Panc1 (cell line): Measurements from ENCODE around the gene CYP27C1.

ENCODE experiments used
- POLR2AphosphoS5 ChIP-seq: IDR thresholded peaks from 2 replicates; pipeline ENCODE4 v1.6.1; 2012; ENCODE audit warnings: mild to moderate bottlenecking, low read depth, low read length, moderate library complexity
- SIN3A ChIP-seq: IDR thresholded peaks from 2 replicates; pipeline ENCODE4 v1.6.1; 2012; ENCODE audit warnings: low read depth, mild to moderate bottlenecking, low read length, moderate library complexity, borderline replicate concordance; ENCODE audit not compliant: insufficient read depth
- TCF7L2 ChIP-seq: IDR thresholded peaks from 2 replicates; pipeline ENCODE4 v1.6.1; 2011; ENCODE audit warnings: mild to moderate bottlenecking, low read depth, low read length, inconsistent platforms
- TF ChIP-seq, protein P1 (sequence below): fragments of 450-650 bp; IDR thresholded peaks from 2 replicates; pipeline ENCODE4 v1.5.1; 2017; ENCODE audit warnings: mild to moderate bottlenecking
- TF ChIP-seq, protein P2 (sequence below), 2 experiments: IDR thresholded peaks; 2 replicates each; pipeline ENCODE4 v1.6.1; 2011 to 2012; ENCODE audit warnings: low read depth in 2 of 2, control low read depth in 1 of 2, low read length in 1 of 2, mild to moderate bottlenecking in 1 of 2, moderate library complexity in 1 of 2; ENCODE audit not compliant: insufficient read depth in 1 of 2

DNA sequence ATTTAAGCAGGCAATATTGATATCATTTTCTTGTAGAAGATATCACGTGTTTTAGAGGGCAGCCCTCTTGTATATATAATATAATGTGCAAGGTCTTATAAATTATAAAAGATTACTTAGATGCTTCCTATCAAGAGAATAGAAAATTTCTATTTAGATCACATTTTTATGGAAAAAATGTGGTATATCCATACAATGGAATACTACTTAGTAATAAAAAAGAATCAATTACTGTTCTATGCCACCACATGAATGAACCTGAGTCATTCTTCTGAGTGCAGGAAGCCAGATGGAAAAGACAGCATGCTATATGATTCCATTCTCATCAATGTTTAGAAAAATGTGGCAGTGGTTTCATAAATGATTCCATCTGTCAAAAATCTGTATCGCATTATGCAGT lies 23.6 kb downstream of the CYP27C1 start:
- TF ChIP-seq, protein P1, sequence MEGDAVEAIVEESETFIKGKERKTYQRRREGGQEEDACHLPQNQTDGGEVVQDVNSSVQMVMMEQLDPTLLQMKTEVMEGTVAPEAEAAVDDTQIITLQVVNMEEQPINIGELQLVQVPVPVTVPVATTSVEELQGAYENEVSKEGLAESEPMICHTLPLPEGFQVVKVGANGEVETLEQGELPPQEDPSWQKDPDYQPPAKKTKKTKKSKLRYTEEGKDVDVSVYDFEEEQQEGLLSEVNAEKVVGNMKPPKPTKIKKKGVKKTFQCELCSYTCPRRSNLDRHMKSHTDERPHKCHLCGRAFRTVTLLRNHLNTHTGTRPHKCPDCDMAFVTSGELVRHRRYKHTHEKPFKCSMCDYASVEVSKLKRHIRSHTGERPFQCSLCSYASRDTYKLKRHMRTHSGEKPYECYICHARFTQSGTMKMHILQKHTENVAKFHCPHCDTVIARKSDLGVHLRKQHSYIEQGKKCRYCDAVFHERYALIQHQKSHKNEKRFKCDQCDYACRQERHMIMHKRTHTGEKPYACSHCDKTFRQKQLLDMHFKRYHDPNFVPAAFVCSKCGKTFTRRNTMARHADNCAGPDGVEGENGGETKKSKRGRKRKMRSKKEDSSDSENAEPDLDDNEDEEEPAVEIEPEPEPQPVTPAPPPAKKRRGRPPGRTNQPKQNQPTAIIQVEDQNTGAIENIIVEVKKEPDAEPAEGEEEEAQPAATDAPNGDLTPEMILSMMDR: no peak
- no peak for TF ChIP-seq POLR2AphosphoS5
- TF ChIP-seq, protein P2, sequence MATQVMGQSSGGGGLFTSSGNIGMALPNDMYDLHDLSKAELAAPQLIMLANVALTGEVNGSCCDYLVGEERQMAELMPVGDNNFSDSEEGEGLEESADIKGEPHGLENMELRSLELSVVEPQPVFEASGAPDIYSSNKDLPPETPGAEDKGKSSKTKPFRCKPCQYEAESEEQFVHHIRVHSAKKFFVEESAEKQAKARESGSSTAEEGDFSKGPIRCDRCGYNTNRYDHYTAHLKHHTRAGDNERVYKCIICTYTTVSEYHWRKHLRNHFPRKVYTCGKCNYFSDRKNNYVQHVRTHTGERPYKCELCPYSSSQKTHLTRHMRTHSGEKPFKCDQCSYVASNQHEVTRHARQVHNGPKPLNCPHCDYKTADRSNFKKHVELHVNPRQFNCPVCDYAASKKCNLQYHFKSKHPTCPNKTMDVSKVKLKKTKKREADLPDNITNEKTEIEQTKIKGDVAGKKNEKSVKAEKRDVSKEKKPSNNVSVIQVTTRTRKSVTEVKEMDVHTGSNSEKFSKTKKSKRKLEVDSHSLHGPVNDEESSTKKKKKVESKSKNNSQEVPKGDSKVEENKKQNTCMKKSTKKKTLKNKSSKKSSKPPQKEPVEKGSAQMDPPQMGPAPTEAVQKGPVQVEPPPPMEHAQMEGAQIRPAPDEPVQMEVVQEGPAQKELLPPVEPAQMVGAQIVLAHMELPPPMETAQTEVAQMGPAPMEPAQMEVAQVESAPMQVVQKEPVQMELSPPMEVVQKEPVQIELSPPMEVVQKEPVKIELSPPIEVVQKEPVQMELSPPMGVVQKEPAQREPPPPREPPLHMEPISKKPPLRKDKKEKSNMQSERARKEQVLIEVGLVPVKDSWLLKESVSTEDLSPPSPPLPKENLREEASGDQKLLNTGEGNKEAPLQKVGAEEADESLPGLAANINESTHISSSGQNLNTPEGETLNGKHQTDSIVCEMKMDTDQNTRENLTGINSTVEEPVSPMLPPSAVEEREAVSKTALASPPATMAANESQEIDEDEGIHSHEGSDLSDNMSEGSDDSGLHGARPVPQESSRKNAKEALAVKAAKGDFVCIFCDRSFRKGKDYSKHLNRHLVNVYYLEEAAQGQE (IDR thresholded peaks at IDR 0.05; ENCODE audit: insufficient read depth in 1 of 2, low read depth in 2 of 2, low read length in 1 of 2): no peak
- TF ChIP-seq SIN3A: no peak
- no peak for TF ChIP-seq TCF7L2
